Heart left ventricle (tissue), 16 donors: ENCODE measurements around the gene FABP6. TPM values are rescaled to one million over a fixed set of nuclear protein-coding genes. Genes with fewer than 3 reads are reported as not detected.

Experiments used
- ATAC-seq, 4 donors: fragments of 200-7000 bp; cut with Tn5 transposase; one replicate each; pipeline ENCODE4 v1.9.1; 2020 to 2022; ENCODE audit warnings: moderate library complexity in 4 of 4, mild to moderate bottlenecking in 3 of 4, moderate number of reproducible peaks in 1 of 4
- DNase-seq, 5 donors: peaks; one replicate each; pipeline ENCODE4 v3.0.0-alpha.2; 2020
- H3K27ac ChIP-seq, 12 donors: fragments of 200-600 bp; sonication (generic) in 4 of 12; one replicate each; pipeline versions ENCODE4 v1.5.0 to v1.8.0; 2016 to 2022; ENCODE audit warnings: mild to moderate bottlenecking in 2 of 12
- H3K27me3 ChIP-seq, 9 donors: fragments of 200-600 bp; sonication (generic) in 2 of 9; one replicate each; pipeline versions ENCODE4 v1.5.1 to v1.8.0; 2016 to 2022; ENCODE audit warnings: mild to moderate bottlenecking in 3 of 9
- H3K36me3 ChIP-seq, 9 donors: fragments of 200-600 bp; sonication (generic) in 2 of 9; one replicate each; pipeline versions ENCODE4 v1.5.0 to v1.8.0; 2018 to 2022; ENCODE audit warnings: mild to moderate bottlenecking in 2 of 9
- H3K4me1 ChIP-seq, 12 donors: fragments of 200-600 bp; sonication (generic) in 4 of 12; one replicate each; pipeline versions ENCODE4 v1.5.0 to v1.8.0; 2016 to 2022; ENCODE audit warnings: mild to moderate bottlenecking in 3 of 12
- H3K4me3 ChIP-seq, 12 donors: fragments of 200-600 bp; sonication (generic) in 4 of 12; one replicate each; pipeline versions ENCODE4 v1.5.0 to v1.8.0; 2017 to 2022; ENCODE audit warnings: mild to moderate bottlenecking in 9 of 12, moderate library complexity in 4 of 12
- H3K9me3 ChIP-seq, 12 donors: fragments of 200-600 bp; sonication (generic) in 4 of 12; one replicate each; pipeline versions ENCODE4 v1.5.0 to v1.8.0; 2016 to 2022; ENCODE audit warnings: mild to moderate bottlenecking in 1 of 12
- CTCF ChIP-seq, 12 donors: fragments of 200-600 bp; sonication (generic) in 4 of 12; IDR thresholded peaks; one replicate each; pipeline versions ENCODE4 v1.5.0 to v1.8.0; 2018 to 2022; ENCODE audit warnings: antibody characterized with exemption in 12 of 12, mild to moderate bottlenecking in 5 of 12
- POLR2A ChIP-seq, 2 donors: fragments of 450-650 bp; IDR thresholded peaks; one replicate each; pipeline ENCODE4 v1.6.1; 2017; ENCODE audit warnings: antibody characterized with exemption in 2 of 2, mild to moderate bottlenecking in 2 of 2, moderate library complexity in 2 of 2
- WGBS, 4 donors: extraction: QIAGEN DNeasy Blood & Tissue Kit in 2 of 4; methylation state at CpG; one replicate each; pipeline versions ENCODE4 v1.1.5 to v1.1.7; 2013 to 2018; 5-methylcytosine and 5-hydroxymethylcytosine counted together
- intact Hi-C, 10 donors: fragments of 100-400 bp; cut with DNase I; formaldehyde crosslinking; loops; one replicate each; pipeline versions ENCODE4 v1.11.1 to v1.14.2; 2022
- polyA plus RNA-seq, 2 donors: library from polyadenylated mRNA; stranded (reverse); fragments of 200-250 nt; gene quantifications; one replicate each; pipeline ENCODE4 v1.2.3, GENCODE V29; 2013
- total RNA-seq, 9 donors: library from RNA; depleted of rRNA in 2 of 9; stranded (reverse); fragments of >200 nt in 2 of 9; fragmentation: NEBNext Ultra II Directional in 3 of 9; extraction: Animal tissue kit (Norgen Biotek cat#: 25700) in 3 of 9; gene quantifications; one replicate each; pipeline versions ENCODE4 v1.1.0 to v1.2.4, GENCODE V29; 2016 to 2023
- donor health status: ischemic (EF 13 %, LVEDD 7.1; RV severe dilation, severe dysfunction).
- donor health status: healthy with polysubstance abuse.
- donor health status: DM: no; HTN: yes; CAD: no.
- donor health status: DM: no; HTN: no; CAD: no.
- donor health status: ischemic (EF 25% LVEDD 6.9; RV normal size, moderate dysfunction).
- donor health status: ischemic (EF 25% LVEDD 5.7; RV mildly dilated, moderate dysfunction).
- donor health status: healthy.
- donor health status: DM: yes; HTN: yes; CAD: no.
- donor health status: ischemic (EF 35%, LVEDD 5.7; RV mildly dilated, moderate dysfunction).
- donor health status: nonischemic (EF 11% LVEDD 7.7; RV severe dilation, severe dysfunction).
- donor health status: DM: yes; HTN: yes; CAD: no.
- donor health status: PGD.
- donor health status: ischemic (EF 29% LVEDD 5.4; RV normal size, mild dysfunction).
- donor health status: nonischemic (EF 23%, LVEDD 6.1; RV moderate dilation, normal function).

The FABP6 gene
- total and polyA plus RNA-seq, 11 donors: 0.25 to 6.2 (median 2.3) TPM

DNA sequence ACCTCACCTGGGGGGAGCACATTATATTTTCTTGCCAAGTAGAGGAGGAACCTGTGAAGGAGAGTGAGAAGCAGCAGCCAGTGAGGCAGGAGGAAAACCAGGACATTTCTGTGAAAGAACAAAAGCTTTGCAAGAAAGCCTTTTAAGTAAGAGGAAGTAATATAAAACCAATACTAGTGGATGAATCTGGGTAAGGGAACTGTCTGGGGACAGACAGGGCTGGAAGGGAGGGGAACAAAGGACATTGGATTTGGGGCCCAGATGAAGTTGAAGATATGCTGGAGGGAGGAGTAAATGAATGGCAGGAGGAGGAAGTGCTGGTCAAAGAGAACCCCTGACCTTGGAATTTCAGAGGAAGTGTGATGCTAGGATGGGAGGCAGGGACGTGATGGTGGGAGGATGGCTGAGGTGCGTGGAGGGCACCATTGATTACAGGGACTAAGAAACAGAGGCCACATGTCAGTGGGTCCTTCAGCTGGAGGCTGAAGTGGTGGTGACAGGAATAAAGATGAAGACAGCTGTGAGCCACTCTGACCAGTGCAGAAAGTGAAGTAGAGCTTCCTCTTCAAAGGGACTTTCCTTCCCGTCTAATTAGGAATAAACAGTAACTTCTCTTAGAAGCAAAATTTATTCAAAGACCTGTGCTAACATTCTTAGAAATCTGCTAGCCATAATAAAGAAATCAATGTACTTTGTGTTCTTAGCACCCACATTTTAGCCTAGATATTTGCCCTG is 43.5 kb upstream of the FABP6 start:
- H3K4me1 ChIP-seq: peaks cover 0 to 14% (median 5%) of the 10 kb centered on the region in 12 donors
- DNase-seq: no peak
- no peaks in the 10 kb centered on the region for H3K9me3 ChIP-seq
- no peaks in the 10 kb centered on the region for H3K36me3 ChIP-seq
- no peak for ATAC-seq
- peak overlapping the region in 1 of 12 donors; percentile 12 for H3K27ac ChIP-seq
- H3K4me3 ChIP-seq: no peak overlapping the region
- TF ChIP-seq CTCF (IDR thresholded peaks at IDR 0.05) (no peak), POLR2A (IDR thresholded peaks at IDR 0.05) (no peak)
- 33 to 58% (median 48%) methylated on average over 3 of the region's 3 CpGs for WGBS, 4 donors
- no peaks in the 10 kb centered on the region for H3K27me3 ChIP-seq
- intact Hi-C loops: loop anchor here in 1 of 10 donors (10.0 kb wide), 1 partner anchor 161 kb away; no protein-coding TSS in a partner anchor

- Histone ChIP-seq H3K27ac (no peak overlapping the region), H3K27me3 (no peaks in the 10 kb centered on the region), H3K36me3 (no peaks in the 10 kb centered on the region), H3K9me3 (no peaks in the 10 kb centered on the region), H3K4me1 (peaks cover 0 to 14% (median 5%) of the 10 kb centered on the region in 12 donors), H3K4me3 (no peak overlapping the region)
- intact Hi-C loops: loop anchor here in 1 of 10 donors (10.0 kb wide), 1 partner anchor 162 kb away; no protein-coding TSS in a partner anchor
- no peak for DNase-seq
- no peak for ATAC-seq
- WGBS, 4 donors: 78 to 97% (median 87%) methylated on average over 5 of the region's 5 CpGs
- TF ChIP-seq CTCF (IDR thresholded peaks at IDR 0.05) (no peak), POLR2A (IDR thresholded peaks at IDR 0.05) (no peak)
Measured at GRCh38 chr5:160186480-160186879, 42.8 kb upstream of the FABP6 start.

DNA sequence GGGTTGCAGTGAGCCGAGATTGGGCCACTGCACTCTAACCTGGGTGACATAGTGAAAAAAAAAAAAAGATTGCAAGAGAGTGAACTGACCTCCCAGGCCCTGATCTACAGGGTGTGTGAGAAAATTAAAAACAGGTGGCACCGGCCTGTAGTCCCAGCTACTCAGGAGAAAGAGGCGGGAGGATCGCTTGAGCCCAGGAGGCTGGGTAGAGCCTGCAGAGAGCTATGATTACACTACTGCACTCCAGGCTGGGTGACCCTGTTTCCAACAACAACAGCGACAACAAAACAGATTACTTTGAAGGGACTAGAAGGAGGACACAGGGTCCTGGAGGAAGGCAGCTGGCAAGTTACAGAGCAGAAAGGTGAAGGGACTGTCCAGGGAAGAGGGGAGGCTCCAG is 42.2 kb upstream of the FABP6 start:
- no peaks in the 10 kb centered on the region for H3K27me3 ChIP-seq
- H3K4me3 ChIP-seq: no peak overlapping the region
- intact Hi-C loops: loop anchor here in 1 of 10 donors (10.0 kb wide), 1 partner anchor 162 kb away; no protein-coding TSS in a partner anchor
- H3K9me3 ChIP-seq: no peaks in the 10 kb centered on the region
- H3K4me1 ChIP-seq: peaks cover 0 to 14% (median 5%) of the 10 kb centered on the region in 12 donors
- ATAC-seq (no peak), DNase-seq (no peak)
- H3K36me3 ChIP-seq: no peaks in the 10 kb centered on the region
- TF ChIP-seq POLR2A (IDR thresholded peaks at IDR 0.05) (no peak), CTCF (IDR thresholded peaks at IDR 0.05) (no peak)
- WGBS, 4 donors: 97% methylated on average over 5 of the region's 5 CpGs
- H3K27ac ChIP-seq: no peak overlapping the region

DNA sequence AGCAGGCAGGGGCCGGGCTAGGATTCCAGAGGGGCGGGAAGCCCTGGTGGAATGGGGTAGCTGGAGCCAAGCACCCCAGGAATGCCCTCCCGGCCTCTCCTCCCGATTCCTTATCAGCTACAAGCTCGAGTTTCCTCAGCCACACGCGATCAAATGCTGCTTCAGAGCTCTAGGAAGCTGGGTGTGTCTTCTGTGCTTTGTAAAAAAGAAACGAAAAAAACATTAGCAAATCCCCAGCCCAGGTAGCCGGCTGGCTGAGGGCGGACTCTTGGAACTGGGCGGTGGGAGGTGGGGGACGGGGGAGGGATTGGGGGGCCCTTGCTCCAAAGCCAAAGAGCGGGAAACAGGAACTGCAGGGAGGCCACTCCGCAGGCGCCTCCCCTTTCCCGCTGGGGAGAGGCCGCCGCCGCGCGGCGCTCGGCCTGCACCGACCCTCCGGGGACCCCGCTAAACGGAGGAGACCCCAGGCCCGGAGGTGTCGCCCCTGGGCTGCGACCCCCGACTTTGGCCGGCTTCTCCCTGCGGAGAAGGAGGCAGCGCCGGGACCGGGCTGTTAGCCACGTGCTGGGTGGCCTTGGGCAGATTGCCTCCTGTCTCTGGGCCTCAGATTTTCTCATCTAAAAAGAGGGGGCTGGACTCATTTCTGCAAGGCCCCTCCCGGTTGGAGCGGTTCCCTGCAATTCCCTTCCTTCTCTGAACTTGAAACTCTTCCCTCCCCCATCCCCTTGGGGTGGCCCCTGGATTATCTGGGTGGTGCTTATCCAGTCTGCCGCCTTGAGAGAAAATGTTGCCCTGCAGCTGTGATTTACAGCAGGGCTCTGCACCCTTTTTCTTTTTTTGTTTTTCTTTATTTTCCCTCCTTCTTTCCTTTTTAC is 40.9 kb upstream of the FABP6 start:
- WGBS, 4 donors: 2 to 4% (median 3%) methylated on average over 16 to 40 of the region's 40 CpGs

More for the DNA sequence above, 40.9 kb upstream of the FABP6 start:
- TF ChIP-seq POLR2A (IDR thresholded peaks at IDR 0.05) (no peak), CTCF (IDR thresholded peaks at IDR 0.05) (peak in 4 of 12 donors; percentile 14 to 40 (median 32))
- H3K27me3 ChIP-seq: no peaks in the 10 kb centered on the region
- no peaks in the 10 kb centered on the region for H3K36me3 ChIP-seq
- peaks cover 0 to 14% (median 5%) of the 10 kb centered on the region in 12 donors for H3K4me1 ChIP-seq
- H3K9me3 ChIP-seq: no peaks in the 10 kb centered on the region
- ATAC-seq: peak; percentile 42 to 81 (median 72)
- peak overlapping the region; percentile 27 to 67 (median 58) for H3K4me3 ChIP-seq
- peak; percentile 60 to 80 (median 63) for DNase-seq
- H3K27ac ChIP-seq: peak overlapping the region; percentile 24 to 80 (median 64)
- intact Hi-C loops: loop anchor here in 1 of 10 donors (10.0 kb wide), 1 partner anchor 164 kb away; no protein-coding TSS in a partner anchor
